GM18508 (cell line): ENCODE measurements around the gene RAB32.

Experiments
- ATAC-seq: cut with Tn5 transposase; IDR thresholded peaks from one replicate; pipeline ENCODE4 v1.9.1; 2021; ENCODE audit warnings: moderate number of reproducible peaks; ENCODE audit not compliant: insufficient read depth, unreplicated experiment

RAB32 gene

DNA sequence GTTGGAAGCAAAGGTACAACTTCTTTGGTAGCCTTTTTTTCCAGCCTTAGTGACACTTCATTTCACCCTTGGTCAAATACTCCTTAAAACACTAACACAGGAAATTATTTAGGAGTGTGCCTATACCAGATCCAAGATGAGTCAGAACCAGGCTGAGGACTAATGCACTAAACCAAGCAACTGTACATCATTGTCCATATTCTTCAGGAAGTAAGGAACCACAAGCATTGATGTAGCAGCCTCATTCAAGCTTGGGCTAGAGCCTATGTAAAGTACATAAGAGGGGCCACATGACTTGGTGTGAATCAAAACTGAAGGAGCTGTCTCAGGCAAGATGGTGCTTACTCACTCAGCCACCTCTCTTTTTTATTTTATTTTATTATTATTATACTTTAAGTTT is 34.4 kb downstream of the RAB32 start:
- ATAC-seq = no peak

- no peak for ATAC-seq
Measured at GRCh38 chr6:146581968-146582367, 38.3 kb downstream of the RAB32 start.

DNA sequence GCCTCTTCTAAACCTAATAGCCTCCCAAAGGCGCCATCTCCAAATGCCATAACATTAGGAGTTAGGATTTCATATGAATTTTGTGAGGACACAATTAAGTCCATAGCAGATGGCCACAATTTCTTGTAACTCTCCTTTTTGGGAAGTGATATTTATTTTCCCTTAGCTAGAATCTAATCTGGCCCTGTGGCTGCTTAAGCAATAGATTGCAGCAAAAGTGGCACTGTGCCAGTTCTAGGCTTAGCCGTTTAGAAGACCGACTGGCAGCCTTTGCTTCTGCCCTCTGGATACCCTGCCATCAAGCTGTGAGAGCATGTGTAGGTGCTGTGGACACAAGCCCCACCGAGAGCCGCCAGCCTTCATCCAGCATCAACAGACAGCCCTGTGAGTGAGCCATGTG is 39.2 kb downstream of the RAB32 start:
- ATAC-seq = no peak

GRCh38 chr6:146583966-146584365 is 40.3 kb downstream of the RAB32 start:
- no peak for ATAC-seq

DNA sequence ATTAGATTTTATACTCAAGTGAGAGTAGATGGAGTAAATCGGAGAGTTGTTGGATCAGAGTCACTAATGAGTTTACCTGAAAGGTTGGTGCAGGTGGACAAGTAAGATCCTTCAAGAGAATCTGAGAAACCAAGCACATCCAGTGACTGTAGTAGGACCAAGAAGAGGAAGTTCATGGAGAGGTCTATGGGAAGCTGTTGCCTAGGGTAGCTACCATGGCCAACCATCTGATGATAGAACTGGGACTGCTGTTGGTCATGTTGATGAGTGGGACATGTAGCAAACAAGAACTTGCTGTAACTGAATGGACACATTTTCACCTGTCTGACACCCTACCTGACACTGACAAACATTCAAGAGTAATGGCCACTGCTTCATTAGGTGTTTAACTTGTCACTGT is 43.8 kb downstream of the RAB32 start:
- no peak for ATAC-seq

GRCh38 chr6:146590492-146590891 is 46.9 kb downstream of the RAB32 start:
- ATAC-seq = no peak

DNA sequence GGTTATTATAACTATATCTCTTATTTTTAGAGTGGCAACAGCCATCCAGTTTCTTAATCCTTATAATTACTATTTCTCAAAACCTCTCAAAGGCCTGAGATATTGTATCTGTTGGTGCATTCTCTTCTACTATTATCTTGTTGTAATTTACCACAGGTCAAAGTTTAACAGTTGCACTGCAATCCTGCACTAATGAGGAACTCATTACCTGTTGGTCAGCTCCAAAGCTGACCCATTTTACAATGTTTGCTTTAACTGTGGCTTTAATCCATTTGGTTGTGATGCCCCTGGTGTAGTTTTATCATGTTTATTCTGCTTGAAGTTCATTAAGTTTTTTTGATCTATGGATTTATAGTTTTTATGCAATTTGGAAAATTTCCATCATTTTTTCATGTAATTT is 48.8 kb downstream of the RAB32 start:
- ATAC-seq = no peak

DNA sequence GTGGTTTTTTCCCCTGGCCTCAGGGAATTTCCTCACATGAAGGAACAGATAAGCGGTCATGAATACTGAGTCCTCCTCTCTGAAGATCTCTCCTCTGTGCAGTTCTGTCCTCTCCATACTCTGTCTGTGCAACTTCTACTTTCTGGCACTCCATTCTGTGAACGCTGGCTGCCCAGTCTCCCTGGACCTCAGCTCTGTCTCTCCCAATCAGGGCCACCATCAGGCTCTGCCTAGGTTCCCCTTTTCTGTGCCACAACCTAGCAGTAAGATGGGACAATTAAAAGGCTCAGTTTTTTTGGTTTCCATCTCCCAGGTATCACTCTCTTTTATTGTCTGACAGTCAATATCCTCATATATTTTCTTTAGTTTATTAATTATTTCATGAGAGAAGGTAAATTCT is 50.4 kb downstream of the RAB32 start:
- no peak for ATAC-seq

- ATAC-seq = no peak
Measured at GRCh38 chr6:146594495-146594894, 50.9 kb downstream of the RAB32 start.

GRCh38 chr6:146595972-146596731 is 52.5 kb downstream of the RAB32 start:
- ATAC-seq = no peak

GRCh38 chr6:146598772-146599405 is 55.3 kb downstream of the RAB32 start, which contains the start of gene ADGB:
Gene ADGB, plus strand, starts transcription at chr6:146598972. Its CDS starts 69 bp downstream, at chr6:146599041.
- no peak for ATAC-seq

DNA sequence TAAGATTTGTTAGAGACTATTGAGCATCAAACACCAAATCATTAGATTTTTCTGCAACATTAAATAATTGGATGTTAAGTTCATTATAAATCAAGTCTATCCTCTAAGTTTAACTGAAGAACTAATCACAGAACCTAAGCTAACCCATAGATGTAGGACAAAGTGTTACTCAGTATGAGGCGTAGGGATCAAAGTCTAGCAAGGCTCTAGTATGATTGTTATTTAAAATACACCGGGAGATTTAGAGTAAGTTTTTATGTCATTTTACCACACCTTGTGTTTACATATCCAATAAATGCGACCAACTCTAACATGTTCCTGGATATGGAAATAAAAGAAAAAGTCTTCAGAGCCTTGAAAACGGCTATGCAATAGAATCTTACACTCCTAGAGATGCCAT is 57.7 kb downstream of the RAB32 start:
- no peak for ATAC-seq

DNA sequence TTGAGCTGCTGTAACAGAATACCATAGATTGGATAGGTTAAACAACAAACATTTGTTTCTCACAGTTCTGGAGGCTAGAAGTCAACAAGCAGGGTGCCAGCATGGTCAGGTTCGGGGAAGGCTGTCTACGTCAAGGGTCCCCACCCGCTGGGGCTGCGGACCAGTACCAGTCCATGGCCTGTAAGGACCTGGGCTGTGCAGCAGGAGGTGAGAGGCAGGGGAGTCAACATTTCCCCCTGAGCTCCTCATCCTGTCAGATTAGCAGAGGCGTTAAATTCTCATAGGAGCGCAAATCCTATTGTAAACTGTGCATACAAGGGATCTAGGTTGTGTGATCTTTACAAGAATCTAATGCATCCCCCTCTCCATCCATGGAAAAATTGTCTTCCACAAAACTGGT is 58.9 kb downstream of the RAB32 start:
- no peak for ATAC-seq
